NCI-H748 (cell line): ENCODE results near the gene HELZ.
A peak's percentile ranks its signal among the peaks of the same experiment; 100 is the strongest.
"Not testable (repeated sequence)": the region's sequence is repeated elsewhere in the genome, so short reads cannot be mapped to it uniquely, and the experiment has no call there.

Source experiments
- DNase-seq: peaks from one replicate; lab custom pipeline; 2025; ENCODE audit not compliant: unreplicated experiment; lab: John Stamatoyannopoulos, UW

The HELZ gene

GRCh38 chr17:67151717-67152116 is 93.3 kb downstream of the HELZ start:
- no peak for DNase-seq

- DNase-seq, result no peak
Measured at GRCh38 chr17:67150826-67151225, 94.2 kb downstream of the HELZ start.

GRCh38 chr17:67148352-67148751 is 96.6 kb downstream of the HELZ start:
- no peak for DNase-seq

GRCh38 chr17:67145183-67145805 is 99.7 kb downstream of the HELZ start:
- no peak for DNase-seq

- no peak for DNase-seq
Measured at GRCh38 chr17:67143318-67143717, 101.7 kb downstream of the HELZ start.

- DNase-seq, result not testable (repeated sequence)
Measured at GRCh38 chr17:67142030-67142429, 103.0 kb downstream of the HELZ start.

- DNase-seq, result no peak
Measured at GRCh38 chr17:67139784-67140665, 105.0 kb downstream of the HELZ start.

GRCh38 chr17:67139289-67139688 is 105.7 kb downstream of the HELZ start:
- DNase-seq, result no peak

- DNase-seq, result no peak
Measured at GRCh38 chr17:67138392-67138791, 106.6 kb downstream of the HELZ start.

- DNase-seq, result no peak
Measured at GRCh38 chr17:67137860-67138259, 107.1 kb downstream of the HELZ start.

- DNase-seq, result no peak
Measured at GRCh38 chr17:67137026-67137370, 108.0 kb downstream of the HELZ start.

GRCh38 chr17:67136191-67137025 is 108.6 kb downstream of the HELZ start:
- DNase-seq, result no peak

GRCh38 chr17:67133161-67133560 is 111.8 kb downstream of the HELZ start:
- no peak for DNase-seq

- DNase-seq, result peak; percentile 90
Measured at GRCh38 chr17:67132366-67132765, 112.6 kb downstream of the HELZ start.

- DNase-seq, result no peak
Measured at GRCh38 chr17:67130768-67131167, 114.2 kb downstream of the HELZ start.

- DNase-seq, result no peak
Measured at GRCh38 chr17:67129283-67129682, 115.7 kb downstream of the HELZ start.

GRCh38 chr17:67128700-67129099 is 116.3 kb downstream of the HELZ start:
- no peak for DNase-seq

- no peak for DNase-seq
Measured at GRCh38 chr17:67127925-67128324, 117.1 kb downstream of the HELZ start.

- DNase-seq, result no peak
Measured at GRCh38 chr17:67126983-67127382, 118.0 kb downstream of the HELZ start.

- not testable (repeated sequence) for DNase-seq
Measured at GRCh38 chr17:67126543-67126942, 118.5 kb downstream of the HELZ start.

GRCh38 chr17:67125924-67126323 is 119.1 kb downstream of the HELZ start:
- DNase-seq, result no peak

GRCh38 chr17:67125417-67125816 is 119.6 kb downstream of the HELZ start:
- no peak for DNase-seq
